Measurements from ENCODE around the gene GIGYF2. TPM values are rescaled to one million over a fixed set of nuclear protein-coding genes. Genes with fewer than 3 reads are reported as not detected.

The GIGYF2 gene
- polyA plus RNA-seq, 1 experiment: 34.6 TPM

DNA sequence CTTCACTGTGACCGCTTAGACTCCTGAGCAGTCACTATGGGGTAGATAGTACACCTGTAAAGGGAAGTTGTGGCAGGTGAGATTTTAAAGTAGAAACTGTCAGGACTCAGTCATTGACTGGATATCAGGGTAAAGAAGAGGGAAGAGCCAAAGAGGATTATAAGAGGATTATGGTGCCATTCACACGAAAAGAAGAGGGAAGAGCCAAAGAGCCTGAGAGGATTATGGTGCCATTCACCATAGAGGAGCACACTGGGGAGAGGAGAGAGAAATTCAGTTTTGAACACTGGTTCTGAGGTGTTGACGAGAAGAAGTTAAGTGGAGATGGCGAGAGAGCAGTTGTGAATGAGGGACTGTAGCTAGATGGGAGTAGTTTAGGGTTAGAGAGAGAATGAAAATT is 96.1 kb downstream of the GIGYF2 start:
- Histone ChIP-seq H3K27ac (ENCODE audit: low read depth, low read length) (no peak overlapping the region), H3K4me3 (ENCODE audit: low read depth, low read length) (no peak overlapping the region), H3K27me3 (ENCODE audit: control insufficient read depth, insufficient read depth, low read length) (no peaks in the 10 kb centered on the region), H3K9me3 (ENCODE audit: control insufficient read depth, insufficient read depth, low read length) (no peaks in the 10 kb centered on the region)
- TF ChIP-seq, protein P1, sequence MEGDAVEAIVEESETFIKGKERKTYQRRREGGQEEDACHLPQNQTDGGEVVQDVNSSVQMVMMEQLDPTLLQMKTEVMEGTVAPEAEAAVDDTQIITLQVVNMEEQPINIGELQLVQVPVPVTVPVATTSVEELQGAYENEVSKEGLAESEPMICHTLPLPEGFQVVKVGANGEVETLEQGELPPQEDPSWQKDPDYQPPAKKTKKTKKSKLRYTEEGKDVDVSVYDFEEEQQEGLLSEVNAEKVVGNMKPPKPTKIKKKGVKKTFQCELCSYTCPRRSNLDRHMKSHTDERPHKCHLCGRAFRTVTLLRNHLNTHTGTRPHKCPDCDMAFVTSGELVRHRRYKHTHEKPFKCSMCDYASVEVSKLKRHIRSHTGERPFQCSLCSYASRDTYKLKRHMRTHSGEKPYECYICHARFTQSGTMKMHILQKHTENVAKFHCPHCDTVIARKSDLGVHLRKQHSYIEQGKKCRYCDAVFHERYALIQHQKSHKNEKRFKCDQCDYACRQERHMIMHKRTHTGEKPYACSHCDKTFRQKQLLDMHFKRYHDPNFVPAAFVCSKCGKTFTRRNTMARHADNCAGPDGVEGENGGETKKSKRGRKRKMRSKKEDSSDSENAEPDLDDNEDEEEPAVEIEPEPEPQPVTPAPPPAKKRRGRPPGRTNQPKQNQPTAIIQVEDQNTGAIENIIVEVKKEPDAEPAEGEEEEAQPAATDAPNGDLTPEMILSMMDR (IDR thresholded peaks at IDR 0.05; ENCODE audit: low read depth, low read length): no peak
- no peak for DNase-seq (ENCODE audit: low read depth, low spot score)
- ChIA-PET POLR2A (no interaction called here), CTCF (no interaction called here)

DNA sequence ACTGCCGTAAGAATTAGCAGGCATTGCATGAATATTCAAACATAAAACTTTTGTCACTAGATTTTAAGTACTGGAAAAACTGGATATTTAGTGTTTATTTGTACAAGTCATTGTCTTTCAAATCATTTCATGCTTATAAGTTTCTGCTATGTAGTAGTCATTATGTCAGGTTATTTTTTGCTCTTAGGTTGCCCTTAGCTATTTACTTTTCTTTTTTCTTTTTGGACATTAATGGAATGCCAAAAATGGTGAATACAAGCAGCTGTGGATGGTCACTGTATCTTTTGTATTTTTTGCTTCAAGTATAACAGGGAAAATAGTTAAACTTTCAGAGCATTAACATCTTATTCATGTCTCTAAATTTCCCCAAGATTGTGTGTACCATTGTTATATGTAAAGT is 97.8 kb downstream of the GIGYF2 start:
- TF ChIP-seq, protein P1 (IDR thresholded peaks at IDR 0.05; ENCODE audit: low read depth, low read length): no peak
- Histone ChIP-seq H3K4me3 (ENCODE audit: low read depth, low read length) (no peak overlapping the region), H3K27ac (ENCODE audit: low read depth, low read length) (no peak overlapping the region), H3K27me3 (ENCODE audit: control insufficient read depth, insufficient read depth, low read length) (no peaks in the 10 kb centered on the region), H3K9me3 (ENCODE audit: control insufficient read depth, insufficient read depth, low read length) (no peaks in the 10 kb centered on the region)
- ChIA-PET POLR2A (no interaction called here), CTCF (interaction anchor here (0.9 to 1.0 kb wide), 2 partner anchors 59 to 259 kb away, joined by 3 read pairs; no protein-coding TSS in a partner anchor)
- no peak for DNase-seq (ENCODE audit: low read depth, low spot score)

DNA sequence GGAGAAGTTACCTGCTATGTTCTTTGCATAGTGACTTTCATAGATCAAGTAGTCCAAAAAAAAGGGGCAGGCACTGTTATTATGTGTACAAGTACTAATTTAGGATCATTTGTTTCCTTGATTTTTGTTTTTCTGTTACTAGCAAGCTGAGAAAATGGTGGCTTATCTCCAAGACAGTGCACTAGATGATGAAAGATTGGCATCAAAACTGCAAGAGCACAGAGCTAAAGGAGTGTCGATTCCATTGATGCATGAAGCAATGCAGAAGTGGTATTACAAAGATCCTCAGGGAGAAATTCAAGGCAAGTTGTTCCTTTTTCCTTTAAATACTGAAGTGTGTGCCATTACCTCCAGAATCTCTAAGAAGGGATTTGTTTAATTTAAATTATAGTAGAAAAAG is 98.8 kb downstream of the GIGYF2 start:
- H3K9me3 ChIP-seq (ENCODE audit: control insufficient read depth, insufficient read depth, low read length): no peaks in the 10 kb centered on the region
- ChIA-PET CTCF (interaction anchor here (0.9 to 1.0 kb wide), 2 partner anchors 58 to 258 kb away, joined by 3 read pairs; no protein-coding TSS in a partner anchor), POLR2A (interaction anchor here (0.6 kb wide), 1 partner anchor 122 kb away, joined by 5 read pairs; no protein-coding TSS in a partner anchor)
- no peak for DNase-seq (ENCODE audit: low read depth, low spot score)
- TF ChIP-seq, protein P1 (IDR thresholded peaks at IDR 0.05; ENCODE audit: low read depth, low read length): no peak
- no peak overlapping the region for H3K4me3 ChIP-seq (ENCODE audit: low read depth, low read length)
- H3K27ac ChIP-seq (ENCODE audit: low read depth, low read length): no peak overlapping the region
- H3K27me3 ChIP-seq (ENCODE audit: control insufficient read depth, insufficient read depth, low read length): no peaks in the 10 kb centered on the region

DNA sequence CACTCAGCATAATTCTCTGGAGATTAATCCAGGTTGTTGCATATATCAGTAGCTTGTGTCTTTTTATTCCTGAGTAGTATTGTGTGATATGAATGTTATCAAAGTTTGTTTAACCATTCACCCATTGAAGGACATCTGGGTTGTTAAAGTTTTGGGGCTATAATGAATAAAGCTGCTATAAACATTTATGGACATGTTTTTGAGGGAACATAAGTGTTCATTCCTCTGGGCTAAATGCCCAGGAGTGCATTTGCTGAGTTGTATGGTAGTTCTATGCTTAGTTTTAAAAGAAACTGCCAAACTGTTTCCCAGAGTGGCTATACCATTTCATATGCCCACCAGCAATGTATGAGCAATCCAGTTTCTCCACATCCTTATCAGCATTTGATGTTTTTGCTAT is 101.1 kb downstream of the GIGYF2 start:
- Histone ChIP-seq H3K4me3 (ENCODE audit: low read depth, low read length) (no peak overlapping the region), H3K9me3 (ENCODE audit: control insufficient read depth, insufficient read depth, low read length) (no peaks in the 10 kb centered on the region; the same call in 1 of the 2 replicates), H3K27me3 (ENCODE audit: control insufficient read depth, insufficient read depth, low read length) (no peaks in the 10 kb centered on the region), H3K27ac (ENCODE audit: low read depth, low read length) (no peak overlapping the region)
- TF ChIP-seq, protein P1 (IDR thresholded peaks at IDR 0.05; ENCODE audit: low read depth, low read length): no peak
- CTCF ChIA-PET: no interaction called here
- POLR2A ChIA-PET: no interaction called here
- DNase-seq (ENCODE audit: low read depth, low spot score): no peak

DNA sequence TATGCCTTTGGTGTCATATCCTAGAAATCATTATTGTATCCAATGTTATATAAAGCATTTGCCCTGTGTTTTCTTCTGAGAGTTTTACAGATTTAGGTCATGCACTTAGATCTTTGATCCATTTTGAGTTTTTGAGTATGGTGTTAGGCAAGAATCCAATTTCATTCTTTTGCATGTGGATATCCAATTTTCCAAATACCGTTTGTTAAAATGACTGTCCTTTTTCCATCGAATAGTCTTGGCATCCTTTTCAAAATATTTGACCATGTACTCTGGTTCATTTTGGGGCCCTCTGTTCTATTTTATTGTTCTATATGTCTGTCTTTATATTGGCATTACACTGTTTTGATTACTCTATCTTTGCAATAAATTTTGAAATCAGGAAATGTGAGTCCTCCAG is 103.0 kb downstream of the GIGYF2 start:
- DNase-seq (ENCODE audit: low read depth, low spot score): no peak
- Histone ChIP-seq H3K27me3 (ENCODE audit: control insufficient read depth, insufficient read depth, low read length) (no peaks in the 10 kb centered on the region), H3K27ac (ENCODE audit: low read depth, low read length) (no peak overlapping the region), H3K4me3 (ENCODE audit: low read depth, low read length) (no peak overlapping the region), H3K9me3 (ENCODE audit: control insufficient read depth, insufficient read depth, low read length) (no peaks in the 10 kb centered on the region; the same call in 1 of the 2 replicates)
- CTCF ChIA-PET: no interaction called here
- POLR2A ChIA-PET: no interaction called here
- TF ChIP-seq, protein P1 (IDR thresholded peaks at IDR 0.05; ENCODE audit: low read depth, low read length): no peak

Data from AG04450 (cell line).